Neutrophil (primary cell): ENCODE data around the gene SDHB.

Experiments used
- H3K27ac ChIP-seq: fragments of 200-600 bp; sonication (generic); 2 replicates; pipeline ENCODE4 v1.5.1; 2016; ENCODE audit warnings: mild to moderate bottlenecking, moderate library complexity
- H3K27me3 ChIP-seq: fragments of 200-600 bp; sonication (generic); 2 replicates; pipeline ENCODE4 v1.6.0; 2016; ENCODE audit warnings: mild to moderate bottlenecking
- H3K36me3 ChIP-seq: fragments of 200-600 bp; sonication (generic); 2 replicates; pipeline ENCODE4 v1.5.1; 2017
- H3K4me1 ChIP-seq, 2 experiments: fragments of 200-600 bp in 1 of 2; sonication (generic) in 1 of 2; 1 replicate in 1 of 2; 2 replicates in 1 of 2; pipeline versions ENCODE4 v1.5.1 to v1.6.1; 2013 to 2016; ENCODE audit warnings: low read depth in 1 of 2, low read length in 1 of 2, mild to moderate bottlenecking in 1 of 2, moderate library complexity in 1 of 2; ENCODE audit not compliant: control insufficient read depth in 1 of 2, insufficient read depth in 1 of 2
- H3K4me3 ChIP-seq, 2 experiments: fragments of 200-600 bp in 1 of 2; sonication (generic) in 1 of 2; 1 replicate in 1 of 2; 2 replicates in 1 of 2; pipeline ENCODE4 v1.5.1; 2013 to 2016; ENCODE audit warnings: low read depth in 1 of 2, low read length in 1 of 2, mild to moderate bottlenecking in 1 of 2, moderate library complexity in 1 of 2
- H3K9me3 ChIP-seq: fragments of 200-600 bp; sonication (generic); 2 replicates; pipeline ENCODE4 v1.5.1; 2016
- TF ChIP-seq, protein P1 (sequence below): fragments of 200-600 bp; sonication (generic); IDR thresholded peaks from 2 replicates; pipeline ENCODE4 v1.5.1; 2016; ENCODE audit warnings: antibody characterized with exemption

The SDHB gene

GRCh38 chr1:17097787-17098186, 44.0 kb upstream of the SDHB start:
- Histone ChIP-seq H3K4me1 (peaks cover 58 to 62% of the 10 kb centered on the region in 2 experiments), H3K9me3 (no peaks in the 10 kb centered on the region), H3K27me3 (no peaks in the 10 kb centered on the region), H3K27ac (peak overlapping the region; percentile 95), H3K36me3 (peaks cover 83% of the 10 kb centered on the region), H3K4me3 (peak overlapping the region; percentile 52 to 57)
- TF ChIP-seq, protein P1, sequence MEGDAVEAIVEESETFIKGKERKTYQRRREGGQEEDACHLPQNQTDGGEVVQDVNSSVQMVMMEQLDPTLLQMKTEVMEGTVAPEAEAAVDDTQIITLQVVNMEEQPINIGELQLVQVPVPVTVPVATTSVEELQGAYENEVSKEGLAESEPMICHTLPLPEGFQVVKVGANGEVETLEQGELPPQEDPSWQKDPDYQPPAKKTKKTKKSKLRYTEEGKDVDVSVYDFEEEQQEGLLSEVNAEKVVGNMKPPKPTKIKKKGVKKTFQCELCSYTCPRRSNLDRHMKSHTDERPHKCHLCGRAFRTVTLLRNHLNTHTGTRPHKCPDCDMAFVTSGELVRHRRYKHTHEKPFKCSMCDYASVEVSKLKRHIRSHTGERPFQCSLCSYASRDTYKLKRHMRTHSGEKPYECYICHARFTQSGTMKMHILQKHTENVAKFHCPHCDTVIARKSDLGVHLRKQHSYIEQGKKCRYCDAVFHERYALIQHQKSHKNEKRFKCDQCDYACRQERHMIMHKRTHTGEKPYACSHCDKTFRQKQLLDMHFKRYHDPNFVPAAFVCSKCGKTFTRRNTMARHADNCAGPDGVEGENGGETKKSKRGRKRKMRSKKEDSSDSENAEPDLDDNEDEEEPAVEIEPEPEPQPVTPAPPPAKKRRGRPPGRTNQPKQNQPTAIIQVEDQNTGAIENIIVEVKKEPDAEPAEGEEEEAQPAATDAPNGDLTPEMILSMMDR: no peak

DNA sequence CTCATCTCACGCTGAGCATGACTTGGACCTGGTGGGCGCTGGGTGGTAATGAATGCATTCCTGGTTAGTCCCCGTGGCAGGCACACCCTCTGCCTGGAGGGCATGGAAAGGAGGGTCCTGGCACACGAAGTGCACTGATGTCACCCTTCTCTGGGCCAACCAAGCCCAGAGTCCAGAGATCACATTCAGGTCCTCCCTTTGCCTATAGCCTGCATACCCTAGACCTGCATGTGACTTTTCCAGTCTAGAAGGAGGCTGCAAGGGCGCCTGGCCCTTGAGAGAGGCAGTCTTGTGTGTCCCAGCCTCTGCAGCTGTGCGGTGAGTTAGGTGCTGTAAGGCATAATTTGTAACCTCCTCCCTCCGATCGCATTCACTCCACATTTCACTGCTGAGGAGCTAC, 43.3 kb upstream of the SDHB start:
- Histone ChIP-seq H3K27ac (peak overlapping the region; percentile 95), H3K27me3 (no peaks in the 10 kb centered on the region), H3K9me3 (no peaks in the 10 kb centered on the region), H3K36me3 (peaks cover 83% of the 10 kb centered on the region), H3K4me3 (peak overlapping the region; percentile 52 to 57), H3K4me1 (peaks cover 58 to 62% of the 10 kb centered on the region in 2 experiments)
- TF ChIP-seq, protein P1: no peak

DNA sequence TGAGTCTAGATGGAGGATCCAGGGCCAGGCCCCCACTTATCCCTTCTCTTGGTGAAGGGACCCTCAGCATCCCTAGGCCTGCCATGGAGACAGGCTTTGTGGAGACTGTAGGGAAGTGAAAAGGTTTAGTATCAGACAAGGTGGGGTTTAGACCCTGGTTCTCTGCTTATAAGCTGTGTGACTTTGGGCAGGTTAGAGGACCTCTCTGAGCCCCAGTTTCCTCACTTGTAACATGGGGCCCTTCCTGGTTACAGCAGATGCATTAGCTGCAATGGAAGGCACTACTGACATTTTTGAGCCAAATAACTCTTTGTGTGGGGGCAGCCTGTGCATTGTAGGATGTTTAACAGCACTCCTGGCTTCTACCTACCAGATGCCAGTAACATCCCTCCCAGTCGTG, 42.8 kb upstream of the SDHB start:
- H3K9me3 ChIP-seq: no peaks in the 10 kb centered on the region

GRCh38 chr1:17095141-17095540, 41.3 kb upstream of the SDHB start:
- H3K9me3 ChIP-seq: no peaks in the 10 kb centered on the region
- H3K4me1 ChIP-seq: peaks cover 42 to 47% of the 10 kb centered on the region in 2 experiments
- H3K27ac ChIP-seq: peak overlapping the region; percentile 35
- H3K27me3 ChIP-seq: no peaks in the 10 kb centered on the region
- H3K4me3 ChIP-seq: no peak overlapping the region
- H3K36me3 ChIP-seq: peaks cover 84% of the 10 kb centered on the region
- TF ChIP-seq, protein P1: no peak

More for the DNA sequence above, 42.8 kb upstream of the SDHB start:
- Histone ChIP-seq H3K27ac (peak overlapping the region; percentile 95), H3K36me3 (peaks cover 83% of the 10 kb centered on the region), H3K4me3 (peak overlapping the region in 1 of 2 experiments; percentile 12), H3K27me3 (no peaks in the 10 kb centered on the region), H3K4me1 (peaks cover 55 to 62% of the 10 kb centered on the region in 2 experiments)
- TF ChIP-seq, protein P1: no peak

DNA sequence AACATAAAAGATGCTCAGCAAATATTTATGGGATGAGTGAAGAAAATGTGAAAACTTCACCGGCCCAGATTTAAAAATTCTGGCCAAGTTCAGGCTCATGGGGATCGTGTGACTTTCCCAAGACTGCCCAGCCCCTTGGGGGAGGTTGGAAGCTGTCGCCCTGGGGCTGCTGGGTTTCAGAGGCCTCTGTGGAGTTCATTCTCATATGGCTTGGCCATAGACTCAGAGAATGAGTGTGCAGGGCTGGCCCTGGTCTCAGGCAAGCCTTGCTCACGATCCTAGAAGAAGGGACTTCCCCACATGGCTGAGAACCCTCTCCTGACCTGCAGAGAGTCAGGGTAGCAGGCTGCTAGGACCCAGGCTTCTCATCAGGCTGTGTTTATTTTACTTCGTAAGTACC, 40.8 kb upstream of the SDHB start:
- H3K4me3 ChIP-seq: no peak overlapping the region

More for the DNA sequence above, 40.8 kb upstream of the SDHB start:
- TF ChIP-seq, protein P1: no peak
- H3K4me1 ChIP-seq: peaks cover 37 to 43% of the 10 kb centered on the region in 2 experiments
- peaks cover 85% of the 10 kb centered on the region for H3K36me3 ChIP-seq
- no peaks in the 10 kb centered on the region for H3K9me3 ChIP-seq
- peak overlapping the region; percentile 35 for H3K27ac ChIP-seq
- H3K27me3 ChIP-seq: no peaks in the 10 kb centered on the region
